ENCODE measurements around the gene NT5DC1.
A peak's percentile ranks its signal among the peaks of the same experiment; 100 is the strongest.

The NT5DC1 gene

DNA sequence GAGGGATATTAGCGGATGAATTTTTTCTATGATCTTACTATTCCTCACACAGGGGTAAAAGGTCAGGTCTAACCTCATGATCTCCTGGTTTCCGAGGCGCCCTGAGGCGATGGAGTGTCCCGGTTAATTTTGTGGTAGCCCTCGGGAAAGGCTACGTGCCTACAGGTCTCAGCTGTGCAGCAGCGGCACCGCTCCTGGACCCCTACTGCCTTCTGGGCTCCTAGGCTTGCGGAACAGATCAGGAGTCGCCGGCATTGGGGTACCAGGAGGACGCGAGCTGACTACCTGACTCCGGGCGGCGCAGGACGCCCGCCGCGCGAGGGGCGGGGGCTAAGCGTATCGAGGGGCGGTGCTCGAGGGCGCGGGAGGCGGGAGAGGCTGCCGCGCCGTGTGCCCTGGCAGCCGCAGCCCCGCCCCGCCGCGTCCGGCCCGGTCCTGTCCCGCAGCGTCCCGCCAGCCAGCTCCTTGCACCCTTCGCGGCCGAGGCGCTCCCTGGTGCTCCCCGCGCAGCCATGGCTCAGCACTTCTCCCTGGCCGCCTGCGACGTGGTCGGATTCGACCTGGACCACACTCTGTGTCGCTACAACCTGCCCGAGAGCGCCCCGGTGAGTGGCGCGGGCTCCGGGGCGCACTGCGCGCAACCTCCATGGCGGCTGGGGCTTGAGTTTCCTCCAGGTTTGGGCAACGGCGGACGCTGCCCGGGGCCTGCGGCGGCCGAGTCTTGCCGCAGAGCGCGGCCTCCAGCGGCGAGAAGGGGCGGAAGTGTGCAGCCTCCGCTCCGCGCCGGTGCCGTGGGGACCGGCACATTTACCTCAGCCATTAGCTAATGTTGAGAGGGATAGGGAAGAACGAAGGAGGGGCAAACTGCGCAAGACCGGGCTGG is at the start of gene NT5DC1:
Gene NT5DC1 (plus strand): TSS at position 435 of the 883 bp plus-strand sequence. CDS start 78 bp downstream, at position 513.
- peak; percentile 91 for DNase-seq

DNA sequence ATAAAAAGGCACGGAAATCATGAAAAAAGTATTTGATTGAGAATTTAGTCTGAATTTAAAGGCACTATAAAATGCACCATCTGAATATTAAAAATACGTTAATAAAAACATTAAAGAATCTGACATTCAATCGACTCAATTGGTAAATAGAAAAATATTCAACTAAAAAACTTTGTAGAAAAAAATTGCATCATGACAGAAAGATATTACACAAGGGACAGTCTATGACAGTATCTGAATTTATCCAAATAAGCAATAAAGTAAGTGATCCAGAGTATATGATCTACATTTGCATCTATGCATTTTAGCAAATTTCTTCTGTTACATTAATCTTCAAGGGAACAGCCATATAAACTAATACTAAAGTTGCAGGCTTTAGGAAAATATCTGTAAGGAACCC is 49.4 kb upstream of the NT5DC1 start:
- DNase-seq, result no peak

DNA sequence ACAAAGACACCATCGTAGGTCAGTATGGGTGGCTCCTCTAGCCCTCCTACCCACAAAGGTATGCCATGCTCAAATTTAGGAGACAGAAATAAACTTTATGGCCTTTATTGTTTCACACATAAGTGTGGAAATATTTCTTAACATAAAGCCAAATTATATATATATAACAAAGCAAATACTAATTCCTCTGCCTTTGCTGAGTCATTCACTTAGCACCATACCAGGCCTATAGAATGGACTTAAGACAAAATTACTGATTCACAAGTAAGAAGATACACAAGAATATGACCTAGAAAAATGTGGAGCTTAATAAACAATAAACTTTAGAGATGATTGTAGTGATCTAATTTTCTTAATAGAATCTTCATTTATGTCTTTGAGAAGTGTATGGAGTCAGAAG is 45.1 kb upstream of the NT5DC1 start:
- no peak for DNase-seq

DNA sequence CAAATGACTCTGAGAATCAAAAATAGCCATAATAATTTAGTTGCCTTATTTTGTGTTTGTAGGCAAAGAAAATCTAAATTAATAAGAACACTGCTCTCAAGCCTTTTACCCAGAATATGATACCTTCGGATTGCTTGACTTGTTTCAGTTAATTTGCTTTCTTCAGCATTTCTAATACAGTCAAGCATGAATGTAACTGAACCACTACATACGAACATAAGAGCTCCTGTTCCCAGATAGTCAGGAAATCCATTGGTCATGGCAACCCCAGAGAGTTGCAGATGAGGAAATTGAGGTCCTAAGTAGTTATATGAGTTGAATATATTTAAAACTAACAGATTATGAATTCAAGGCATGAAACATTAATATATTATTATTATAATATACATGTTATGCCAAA is 42.9 kb upstream of the NT5DC1 start:
- no peak for DNase-seq

DNA sequence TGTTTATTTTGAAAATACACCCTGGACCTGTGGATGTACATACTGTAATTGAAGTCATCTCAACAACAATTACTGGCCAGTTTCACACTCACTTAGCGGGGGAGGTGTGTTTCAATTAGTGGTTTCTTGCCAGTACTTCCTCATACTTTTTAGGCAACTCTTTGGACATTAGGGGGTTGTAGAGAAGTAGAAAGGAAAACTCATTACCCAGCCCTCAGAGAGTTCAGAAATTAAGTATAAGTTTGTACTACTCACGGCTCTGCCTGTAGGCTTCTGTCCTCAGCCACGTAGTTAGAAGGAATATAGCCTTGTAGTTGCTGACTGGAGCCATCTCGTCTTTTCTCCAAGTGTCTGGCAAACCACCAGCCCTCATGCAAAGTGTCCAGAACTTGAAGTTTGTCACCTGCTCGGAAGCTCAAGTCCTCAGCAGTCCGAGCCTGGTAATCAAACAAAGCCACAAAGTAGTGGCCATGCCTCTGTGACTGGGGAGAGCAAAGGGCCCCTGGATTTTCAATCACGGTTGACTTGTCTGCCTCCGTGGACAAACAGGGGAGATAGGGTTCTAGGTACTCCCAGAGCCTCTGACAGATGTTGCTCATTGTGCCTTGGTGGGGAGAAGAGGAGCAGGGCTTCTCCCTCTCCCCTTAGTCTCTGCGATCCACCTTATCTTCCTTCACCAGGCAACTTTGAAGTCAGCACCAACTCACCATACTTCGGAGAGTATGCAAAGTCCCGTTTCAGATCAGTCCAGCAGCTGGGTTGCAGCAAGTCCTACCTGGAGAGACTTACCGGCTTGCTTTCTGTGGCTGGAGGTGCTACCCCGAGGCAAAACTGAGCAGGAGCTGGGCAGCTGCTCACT is 40.7 kb upstream of the NT5DC1 start:
- no peak for DNase-seq

DNA sequence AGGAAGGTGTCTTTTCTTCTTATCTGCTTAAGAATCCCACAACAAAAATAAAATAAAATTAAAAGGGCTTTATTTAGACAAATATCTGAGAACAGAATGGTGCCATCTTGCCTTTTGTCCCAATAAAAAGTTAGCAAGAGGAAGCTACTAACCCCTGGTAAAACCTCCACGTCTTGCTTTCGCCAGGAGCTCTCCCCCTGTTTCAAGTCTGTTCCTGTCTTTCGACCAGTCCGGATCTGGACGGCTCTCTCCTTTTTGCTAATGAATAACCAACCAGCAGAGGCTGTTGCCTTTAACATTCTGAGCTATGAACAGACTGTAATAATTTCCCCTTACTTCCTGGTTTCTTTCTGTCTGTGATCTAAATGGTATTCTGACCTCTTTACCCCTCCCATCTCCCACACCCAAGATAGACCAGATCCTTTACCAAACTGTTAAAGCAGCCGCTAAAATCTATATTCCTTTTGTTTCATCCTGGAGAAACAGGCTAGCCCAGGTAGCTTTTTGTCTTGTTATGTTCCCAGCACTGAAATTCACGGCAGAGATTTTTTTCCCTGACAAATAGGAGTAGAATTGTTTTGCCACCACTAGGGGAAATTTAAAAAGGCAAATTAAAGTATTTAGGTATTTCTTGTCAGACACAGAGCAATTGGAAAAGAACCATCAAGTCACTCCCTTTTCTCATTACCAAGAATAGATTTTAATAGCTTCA is 39.9 kb upstream of the NT5DC1 start, which contains the start of gene FRK:
Gene FRK (minus strand): TSS at position 320 of the 712 bp plus-strand sequence. CDS start 580 bp downstream, outside the sequence.
- no peak for DNase-seq

DNA sequence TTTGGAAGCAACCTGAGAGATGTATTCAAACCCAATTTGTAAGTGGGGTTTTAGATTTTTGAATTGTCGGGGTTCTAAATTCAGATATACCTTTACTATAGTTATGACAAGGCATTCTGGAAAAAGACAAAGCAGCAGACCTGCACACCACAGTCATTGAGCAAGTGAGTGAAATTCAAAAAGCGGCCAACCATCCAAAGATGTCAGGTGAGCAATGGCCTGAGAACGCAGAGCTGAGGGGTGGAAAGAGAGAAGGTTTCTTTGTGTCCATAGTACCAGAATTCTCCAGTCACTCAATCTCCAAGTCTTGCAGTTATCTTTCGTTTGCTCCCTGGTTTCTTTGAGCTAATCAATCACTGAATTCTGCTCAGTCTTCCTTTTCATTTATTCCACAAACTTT is 38.2 kb upstream of the NT5DC1 start:
- no peak for DNase-seq

DNA sequence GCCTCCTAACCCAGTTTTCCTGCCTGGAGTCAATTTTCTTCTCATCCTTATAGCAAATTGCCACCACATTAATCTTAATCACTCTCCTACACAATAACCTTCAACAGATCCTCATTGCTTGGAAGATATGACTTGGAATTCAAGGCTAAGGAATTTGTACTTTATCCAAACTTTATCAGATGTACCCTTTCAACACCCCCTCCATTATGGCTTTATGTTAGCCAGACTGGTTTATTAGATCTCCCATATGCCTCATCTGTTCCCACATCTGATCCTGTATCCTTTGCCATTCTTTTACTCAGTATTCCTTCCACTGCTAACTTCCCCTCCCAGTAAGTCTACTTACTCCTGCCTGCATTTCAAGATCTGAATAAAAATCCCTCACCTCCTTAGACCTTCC is 36.0 kb upstream of the NT5DC1 start:
- DNase-seq, result no peak

DNA sequence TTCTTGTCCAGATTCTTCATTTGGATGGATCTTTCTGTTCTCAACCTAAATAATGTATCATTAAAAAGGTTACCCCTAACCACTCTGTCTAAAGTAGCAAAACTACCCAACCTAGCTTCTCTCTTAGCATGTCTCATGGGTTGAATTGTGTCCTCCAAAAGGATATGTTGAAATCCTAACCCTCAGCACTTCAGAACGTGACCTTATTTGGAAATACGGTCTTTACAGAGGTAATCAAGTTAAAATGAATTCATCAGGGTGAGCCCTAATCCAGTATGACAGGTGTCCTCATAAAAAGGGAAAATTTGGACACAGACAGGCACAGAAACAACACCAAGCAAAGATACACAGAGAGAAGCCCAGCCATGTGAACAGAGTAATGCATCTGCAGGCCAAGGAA is 33.9 kb upstream of the NT5DC1 start:
- no peak for DNase-seq

DNA sequence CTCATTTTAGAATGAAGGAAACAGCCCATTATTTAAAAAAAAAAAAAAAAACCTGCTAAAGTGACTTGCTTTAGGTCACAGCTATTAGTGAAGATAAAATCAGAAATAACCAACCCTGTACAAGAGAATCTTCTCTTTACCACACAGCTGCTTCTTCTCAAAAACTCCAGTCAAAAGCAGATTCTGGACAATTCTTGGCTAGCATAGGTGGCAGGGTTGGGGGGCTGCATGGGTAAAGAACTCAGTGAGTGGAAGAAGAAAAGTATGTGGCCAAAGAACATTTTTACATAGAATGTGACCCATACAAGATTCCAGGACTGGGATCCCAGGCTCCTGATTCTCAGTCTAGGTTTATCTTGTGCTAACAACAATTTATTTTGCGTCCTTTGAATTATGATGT is 30.6 kb upstream of the NT5DC1 start:
- no peak for DNase-seq

DNA sequence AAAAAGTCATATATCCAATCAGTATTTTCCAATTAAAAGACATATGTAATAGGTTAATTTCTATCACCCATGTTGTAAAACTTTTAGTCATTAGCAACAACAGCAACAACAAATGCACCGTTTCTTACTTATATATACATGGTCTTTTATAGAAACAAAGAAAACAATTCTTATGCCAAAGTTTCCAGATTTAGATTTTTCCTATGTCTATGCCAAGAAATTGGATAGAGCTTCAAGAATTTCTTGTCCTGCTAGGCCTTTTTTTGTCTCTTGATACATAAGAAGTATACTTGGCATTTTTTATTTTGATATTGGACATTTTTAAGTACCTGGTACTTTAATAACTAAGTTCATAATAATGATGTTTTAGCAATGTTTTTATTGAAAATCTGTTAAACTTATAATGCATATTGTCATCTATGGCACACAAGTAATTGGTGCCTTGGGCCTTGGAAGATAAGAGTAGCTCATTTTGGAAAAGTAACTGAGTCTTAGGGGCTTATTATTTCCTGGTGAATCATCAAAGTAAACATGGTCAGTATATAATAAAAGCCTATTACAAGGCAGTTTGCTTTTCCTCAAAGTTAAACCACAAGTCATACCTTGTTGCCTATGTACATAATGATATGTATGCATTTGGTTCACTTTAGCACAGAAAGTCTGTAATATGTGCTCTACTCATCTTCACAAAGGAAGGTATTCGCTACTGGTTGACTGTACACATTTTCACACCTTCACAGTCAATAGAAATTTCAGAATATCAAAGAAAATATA is 29.9 kb upstream of the NT5DC1 start:
- no peak for DNase-seq

DNA sequence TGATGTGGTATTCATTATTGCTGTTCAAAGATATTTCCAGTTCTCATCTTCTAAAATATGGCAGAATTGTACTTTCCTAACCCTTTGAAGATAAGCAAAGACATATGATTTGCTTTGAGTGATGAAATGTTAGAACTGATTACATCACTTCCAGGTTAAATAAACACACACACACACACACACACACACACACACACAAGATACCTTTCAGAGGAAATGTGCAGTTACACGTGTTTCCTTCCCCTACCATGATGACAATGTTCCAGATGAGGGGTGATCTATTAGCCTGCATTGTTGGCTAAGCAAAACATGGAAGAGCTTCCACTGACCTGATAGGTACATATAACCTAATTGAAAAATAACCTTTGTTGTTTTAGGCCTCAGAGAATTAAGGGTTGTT is 28.3 kb upstream of the NT5DC1 start:
- peak; percentile 5 for DNase-seq

DNA sequence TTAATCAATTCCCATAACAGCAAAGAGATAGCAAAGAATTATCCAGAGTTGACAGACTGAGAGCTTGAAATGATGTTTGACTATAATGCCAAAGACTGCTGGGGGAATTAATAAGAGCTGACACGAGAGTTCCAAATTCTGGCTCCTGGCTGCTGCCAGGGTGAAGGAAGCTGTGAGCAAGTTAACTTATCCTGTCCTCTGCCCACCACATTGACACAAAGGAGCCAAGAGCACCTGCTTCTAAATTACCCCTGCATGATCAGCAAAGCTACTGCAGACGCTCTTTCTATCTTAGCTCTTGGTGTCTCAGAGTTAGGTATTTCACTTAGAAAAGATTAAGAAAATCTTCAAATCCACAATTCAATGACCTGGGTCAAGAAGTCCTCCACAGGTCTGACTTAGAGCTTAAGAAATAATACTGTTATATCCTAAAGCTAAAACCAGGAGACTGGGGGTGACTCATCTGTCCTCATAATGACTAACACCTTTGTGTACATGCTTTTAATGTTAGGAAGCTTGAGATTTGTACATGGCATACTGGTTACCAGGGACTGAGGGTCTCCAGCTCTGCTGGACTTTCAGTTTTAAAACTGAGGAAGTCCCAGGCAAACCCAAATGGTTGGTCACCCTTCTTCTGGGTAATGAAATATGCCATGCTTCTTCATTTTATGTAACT is 26.8 kb upstream of the NT5DC1 start:
- DNase-seq, result no peak

DNA sequence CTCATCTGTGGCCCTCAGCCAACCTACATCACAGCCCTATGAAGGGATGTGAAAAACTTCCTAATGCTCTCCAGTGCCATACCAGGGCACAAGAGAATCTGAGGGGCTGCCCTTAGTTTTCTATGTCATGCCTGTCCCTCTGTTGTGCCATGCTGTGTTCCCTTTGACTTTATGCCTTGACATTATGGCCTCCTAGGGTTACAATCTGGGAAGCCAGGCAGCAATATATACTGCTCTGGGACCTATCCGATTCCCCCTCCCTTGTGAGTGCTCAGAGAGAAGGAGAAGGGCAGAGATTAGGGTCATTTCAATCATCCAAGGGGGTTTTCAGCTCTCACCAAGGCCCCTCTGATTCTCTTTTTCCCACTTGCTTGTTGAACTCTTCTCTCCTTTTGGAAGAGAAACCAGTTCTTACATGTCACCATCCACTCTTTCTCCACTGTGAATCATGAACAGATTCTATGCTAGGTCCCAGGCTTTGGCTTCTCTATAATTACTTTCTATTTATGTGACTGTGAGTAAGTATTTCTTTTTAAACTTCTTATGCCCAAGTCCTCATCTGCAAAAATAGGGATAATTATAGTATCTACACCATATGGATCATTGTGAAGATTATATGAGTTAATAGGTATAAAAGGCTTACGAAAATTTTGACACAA is 25.8 kb upstream of the NT5DC1 start:
- no peak for DNase-seq

DNA sequence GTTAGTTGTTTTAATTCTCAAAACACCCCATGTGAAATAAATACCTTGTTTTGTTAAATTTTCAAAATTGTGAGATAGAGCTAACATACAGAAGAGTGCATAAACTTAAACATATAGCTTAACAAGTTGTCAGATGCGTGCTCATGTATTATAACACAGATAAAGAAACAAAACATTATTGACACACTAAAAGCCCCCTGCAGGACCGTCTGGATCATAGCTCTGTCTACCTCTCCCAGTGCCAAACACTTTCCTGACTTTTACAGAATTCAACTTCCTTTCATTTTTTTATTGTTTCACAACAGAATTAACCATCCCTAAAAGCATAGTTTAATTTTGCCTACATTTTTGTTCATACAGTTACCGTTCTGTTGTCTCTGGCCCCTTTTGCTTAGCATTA is 22.1 kb upstream of the NT5DC1 start:
- DNase-seq, result no peak

DNA sequence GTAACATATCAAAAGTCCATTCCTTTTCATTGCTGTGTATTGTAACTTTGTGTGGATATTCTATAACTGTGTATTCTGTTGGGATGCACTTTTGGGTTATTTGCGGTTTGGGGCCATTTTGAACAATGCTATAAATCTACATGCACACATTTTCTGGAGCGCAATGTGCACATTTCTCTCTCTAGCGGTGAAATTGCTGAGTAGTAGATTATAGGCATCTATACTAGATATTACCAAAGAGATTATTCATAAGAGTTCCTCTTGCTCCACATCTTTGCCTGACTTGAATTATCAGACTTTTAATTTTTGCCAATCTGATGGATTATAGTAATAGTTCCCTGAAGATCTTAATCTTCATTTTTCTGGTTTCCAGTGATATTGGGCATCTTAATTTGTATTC is 21.7 kb upstream of the NT5DC1 start:
- no peak for DNase-seq

DNA sequence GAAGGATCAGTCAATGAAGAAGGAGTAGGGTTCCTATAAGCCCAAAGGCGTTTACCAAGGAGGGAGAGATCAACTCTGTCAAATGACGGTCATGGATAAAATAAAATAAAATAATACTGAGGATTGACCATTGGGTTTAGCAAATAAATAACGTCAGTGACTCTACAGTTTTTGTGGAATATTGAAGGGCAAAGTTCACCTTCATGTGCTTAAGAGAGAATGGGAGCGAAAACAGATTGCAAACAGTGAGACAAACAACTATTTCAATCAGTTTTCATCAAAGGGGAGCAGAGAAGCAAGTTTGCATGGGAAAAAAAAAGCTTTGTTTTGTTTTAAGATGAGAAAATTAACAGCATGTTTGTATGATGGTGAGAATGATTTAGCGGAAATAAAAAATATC is 17.6 kb upstream of the NT5DC1 start:
- DNase-seq, result no peak

DNA sequence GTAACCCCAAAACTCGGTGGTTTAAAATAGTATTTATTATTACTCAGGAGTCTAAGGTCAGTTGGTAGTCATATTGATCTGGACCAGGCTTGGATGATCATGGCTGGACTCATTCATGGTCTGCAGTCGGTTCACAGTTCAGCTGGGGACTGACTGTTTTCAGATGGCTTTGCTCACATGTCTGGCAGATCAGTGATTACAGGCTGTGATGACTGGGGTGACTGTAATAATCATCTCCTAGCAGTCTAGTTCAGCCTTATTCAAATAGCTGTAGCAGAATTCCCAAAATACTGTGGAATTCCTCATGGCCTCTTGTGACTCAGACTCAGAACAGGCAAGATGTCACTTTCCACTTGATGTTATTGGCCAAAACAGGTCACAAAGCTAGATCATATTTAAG is 16.4 kb upstream of the NT5DC1 start:
- DNase-seq, result no peak

DNA sequence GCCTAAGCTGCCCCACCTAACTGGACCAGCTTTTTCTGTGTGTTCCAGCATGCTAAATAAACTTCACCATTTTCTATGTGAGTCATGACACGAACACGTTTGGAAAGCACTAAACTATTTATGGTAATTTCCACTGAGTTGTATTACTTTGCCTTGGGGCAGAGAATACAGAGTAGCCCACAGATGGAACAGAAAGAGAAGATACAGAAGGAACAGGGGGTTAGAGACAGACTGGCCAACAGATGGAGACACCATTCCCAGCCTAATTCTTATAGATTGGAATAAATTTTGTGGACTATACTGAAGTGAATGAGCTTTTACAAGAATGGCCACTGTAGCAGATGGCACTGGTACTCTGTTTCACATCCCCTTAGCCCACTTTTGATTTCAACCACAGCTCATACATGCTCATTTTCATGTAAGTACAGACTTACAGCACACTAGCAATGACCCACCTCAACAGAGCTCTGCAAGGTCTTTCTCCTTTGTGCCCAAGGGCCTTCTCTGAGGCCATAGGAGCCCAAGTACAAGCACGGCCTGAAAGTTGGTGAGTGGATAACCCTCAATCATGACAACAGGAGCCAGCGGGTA is 13.1 kb upstream of the NT5DC1 start:
- DNase-seq, result no peak

DNA sequence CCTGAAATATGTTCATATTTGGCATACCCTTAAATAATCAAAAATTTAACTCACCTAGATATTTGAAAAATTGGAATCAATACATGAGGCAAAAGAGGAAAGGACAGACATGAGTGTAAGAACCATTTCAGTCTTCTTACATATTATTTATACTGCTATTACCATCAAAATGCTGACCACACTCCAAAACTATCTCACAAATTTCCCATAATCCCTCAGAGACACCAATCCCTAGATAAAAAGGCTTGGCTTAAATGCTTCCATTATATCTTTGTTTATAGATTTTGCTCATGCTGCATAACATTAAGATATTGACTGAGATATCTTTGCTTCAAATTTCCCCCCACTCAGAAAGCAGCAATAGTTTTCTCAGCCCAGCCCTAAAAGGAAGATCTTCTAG is 11.7 kb upstream of the NT5DC1 start:
- DNase-seq, result no peak

DNA sequence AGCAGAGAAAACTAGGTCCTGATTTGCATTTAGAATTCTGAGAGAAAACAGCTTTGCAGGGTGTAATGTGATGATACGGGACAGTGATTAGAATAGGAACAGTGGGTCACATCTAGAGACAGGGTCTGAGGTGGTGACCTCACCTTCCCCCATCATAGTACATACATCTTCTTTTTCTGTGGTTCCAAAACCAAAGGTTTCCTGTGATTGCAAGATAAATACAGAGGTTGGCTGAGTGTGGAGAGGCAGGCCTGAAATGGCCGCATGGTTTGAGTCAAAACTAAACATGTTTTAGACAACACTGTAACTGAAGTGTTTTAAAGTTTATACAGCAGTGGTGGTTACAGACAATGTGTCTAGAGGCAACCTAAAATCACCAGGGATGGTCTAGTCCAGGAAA is 10.4 kb upstream of the NT5DC1 start:
- peak; percentile 56 for DNase-seq

Data from activated CD4-positive, alpha-beta T cell treated with anti-CD3 and anti-CD28 coated beads, Interleukin-10, Interleukin-2, amounts not matched to agents 100 ng/mL and 50 ng/mL, durations not matched to agents 16 hours and 8 hours (primary cell).